ENCODE measurements around the gene PRKCD.

DNA sequence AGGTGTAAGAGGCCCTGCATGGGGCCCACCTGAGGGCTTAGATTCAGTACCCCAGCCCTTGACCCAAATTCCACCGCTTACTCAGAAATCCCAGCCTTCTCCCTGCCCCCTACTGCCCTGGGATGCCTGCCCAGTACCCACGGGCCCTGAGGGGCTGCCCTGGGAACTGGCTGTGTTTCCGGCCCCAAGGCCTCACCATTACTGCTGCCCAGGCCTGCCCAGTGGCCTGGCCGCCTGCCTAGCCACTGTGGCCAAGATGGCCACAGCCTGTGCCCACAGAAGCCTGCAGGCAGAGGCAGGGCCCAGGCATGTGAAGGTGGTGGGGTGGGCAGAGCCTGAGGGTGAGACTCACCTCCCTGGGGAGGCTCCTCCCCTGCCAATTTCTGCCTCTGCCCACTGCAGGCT, 6.1 kb upstream of the PRKCD start:
- no peak for TF ChIP-seq POLR2AphosphoS5 (IDR thresholded peaks at IDR 0.05; ENCODE audit: borderline replicate concordance, low read depth, low read length)
- no peak for TF ChIP-seq EZH2 (IDR thresholded peaks at IDR 0.05)
- TF ChIP-seq FOXP2 (optimal IDR thresholded peaks at IDR 0.05; ENCODE audit: control extremely low read depth, extremely low read length, insufficient read depth): no peak

Data from SK-N-MC (cell line).